Measurements from ENCODE around the gene CFDP1. TPM values are rescaled to one million over a fixed set of nuclear protein-coding genes. Genes with fewer than 3 reads are reported as not detected.

CFDP1 gene
- total RNA-seq, 2 donors from 2014 or later, result 33.6 to 34.7 TPM

DNA sequence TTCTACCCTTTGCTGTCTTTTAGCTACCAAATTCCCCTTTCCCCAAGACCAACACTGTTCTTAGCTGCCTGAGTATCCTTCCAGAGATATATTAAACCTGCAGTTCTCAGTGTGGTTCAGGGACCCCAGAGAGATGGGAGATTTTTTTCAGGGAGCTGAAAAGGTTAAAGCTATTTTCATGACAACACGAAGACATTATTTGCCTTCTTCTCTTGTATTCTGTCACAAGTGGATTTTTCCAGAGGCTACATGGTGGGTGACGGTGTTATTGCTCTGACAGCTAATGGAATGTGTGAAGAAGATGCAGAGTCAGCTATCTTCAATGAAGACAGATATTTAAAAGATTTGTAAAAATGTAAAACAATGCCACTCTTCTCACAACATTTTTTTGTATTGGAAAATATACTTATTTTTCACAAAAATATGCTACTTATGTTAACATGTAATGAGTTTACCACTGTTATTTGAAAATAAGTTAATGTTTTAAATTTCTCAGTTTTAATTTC, 69.0 kb downstream of the CFDP1 start:
- H3K4me3 Mint-ChIP-seq, result no peak overlapping the region
- peaks cover 3% of the 10 kb centered on the region for H3K4me1 Mint-ChIP-seq
- H3K9me3 ChIP-seq (ENCODE audit: control insufficient read depth, low read length, poor library complexity, severe bottlenecking), result no peaks in the 10 kb centered on the region
- DNase-seq (no peak), ATAC-seq (no peak)
- H3K36me3 Mint-ChIP-seq (ENCODE audit: low read depth), result peaks cover 8% of the 10 kb centered on the region
- no peak overlapping the region for H3K27ac Mint-ChIP-seq
- no peaks in the 10 kb centered on the region for H3K27me3 Mint-ChIP-seq

DNA sequence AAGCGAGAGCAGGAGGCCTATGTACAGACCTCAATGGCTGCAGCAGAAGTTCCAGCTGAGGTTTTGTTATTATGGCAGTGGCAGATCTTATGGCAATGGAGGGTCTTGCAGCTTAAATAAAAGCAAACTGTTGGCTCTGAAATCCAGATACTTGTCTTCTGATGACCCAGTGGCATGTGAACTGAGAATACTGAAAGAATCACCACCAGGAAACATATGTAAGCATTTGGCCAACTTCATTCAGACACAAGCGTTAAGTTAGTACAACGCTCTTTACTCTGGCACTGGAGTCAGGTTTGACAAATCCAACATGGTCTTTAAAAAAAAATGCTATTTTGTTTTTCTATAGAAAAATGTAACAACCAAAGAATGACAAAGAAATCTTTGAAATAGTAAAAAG, 70.5 kb downstream of the CFDP1 start:
- H3K27me3 Mint-ChIP-seq, result no peaks in the 10 kb centered on the region
- ATAC-seq (no peak), DNase-seq (no peak)
- no peak overlapping the region for H3K27ac Mint-ChIP-seq
- H3K4me3 Mint-ChIP-seq, result no peak overlapping the region
- H3K4me1 Mint-ChIP-seq, result peaks cover 3% of the 10 kb centered on the region
- H3K9me3 ChIP-seq (ENCODE audit: control insufficient read depth, low read length, poor library complexity, severe bottlenecking), result no peaks in the 10 kb centered on the region
- peaks cover 8% of the 10 kb centered on the region for H3K36me3 Mint-ChIP-seq (ENCODE audit: low read depth)

- no peak overlapping the region for H3K27ac Mint-ChIP-seq
- H3K4me1 Mint-ChIP-seq, result peaks cover 3% of the 10 kb centered on the region
- H3K4me3 Mint-ChIP-seq, result no peak overlapping the region
- DNase-seq (no peak), ATAC-seq (no peak)
- no peaks in the 10 kb centered on the region for H3K9me3 ChIP-seq (ENCODE audit: control insufficient read depth, low read length, poor library complexity, severe bottlenecking)
- peaks cover 8% of the 10 kb centered on the region for H3K36me3 Mint-ChIP-seq (ENCODE audit: low read depth)
- no peaks in the 10 kb centered on the region for H3K27me3 Mint-ChIP-seq
Measured at GRCh38 chr16:75361936-75362335, 71.4 kb downstream of the CFDP1 start.

DNA sequence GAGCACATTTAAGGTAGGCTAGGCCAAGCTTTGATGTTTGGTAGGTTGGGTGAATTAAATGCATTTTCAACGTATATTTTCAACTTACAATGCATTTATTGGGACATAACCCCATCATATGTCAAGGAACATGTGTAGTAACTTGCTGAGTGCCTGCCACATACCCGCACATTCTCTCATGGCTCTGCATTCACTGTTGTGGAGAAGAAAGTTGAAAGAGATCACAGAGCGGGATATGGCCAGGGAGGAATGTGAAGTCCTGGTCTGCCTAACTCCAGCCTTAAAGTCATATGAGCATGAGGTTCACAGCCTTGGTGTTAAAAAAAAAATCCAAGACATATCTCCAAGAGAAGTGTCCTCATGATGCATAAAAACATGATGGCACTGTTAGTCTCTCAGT, 79.1 kb downstream of the CFDP1 start:
- Mint-ChIP-seq H3K4me3 (no peak overlapping the region), H3K27me3 (no peaks in the 10 kb centered on the region), H3K36me3 (ENCODE audit: low read depth) (peaks cover 6% of the 10 kb centered on the region), H3K27ac (no peak overlapping the region), H3K4me1 (peaks cover 3% of the 10 kb centered on the region)
- no peak for ATAC-seq
- no peaks in the 10 kb centered on the region for H3K9me3 ChIP-seq (ENCODE audit: control insufficient read depth, low read length, poor library complexity, severe bottlenecking)
- DNase-seq, result no peak

GRCh38 chr16:75351183-75351582, 82.1 kb downstream of the CFDP1 start:
- peaks cover 3% of the 10 kb centered on the region for H3K4me1 Mint-ChIP-seq
- DNase-seq (no peak), ATAC-seq (no peak)
- no peaks in the 10 kb centered on the region for H3K9me3 ChIP-seq (ENCODE audit: control insufficient read depth, low read length, poor library complexity, severe bottlenecking)
- H3K4me3 Mint-ChIP-seq, result no peak overlapping the region
- H3K27ac Mint-ChIP-seq, result no peak overlapping the region
- H3K36me3 Mint-ChIP-seq (ENCODE audit: low read depth), result peaks cover 6% of the 10 kb centered on the region
- no peaks in the 10 kb centered on the region for H3K27me3 Mint-ChIP-seq

- Mint-ChIP-seq H3K4me3 (no peak overlapping the region), H3K27ac (no peak overlapping the region), H3K4me1 (peaks cover 10% of the 10 kb centered on the region), H3K36me3 (ENCODE audit: low read depth) (peaks cover 8% of the 10 kb centered on the region), H3K27me3 (no peaks in the 10 kb centered on the region)
- ATAC-seq (no peak), DNase-seq (no peak)
- no peaks in the 10 kb centered on the region for H3K9me3 ChIP-seq (ENCODE audit: control insufficient read depth, low read length, poor library complexity, severe bottlenecking)
Measured at GRCh38 chr16:75345711-75346110, 87.6 kb downstream of the CFDP1 start.

- peaks cover 8% of the 10 kb centered on the region for H3K36me3 Mint-ChIP-seq (ENCODE audit: low read depth)
- no peaks in the 10 kb centered on the region for H3K9me3 ChIP-seq (ENCODE audit: control insufficient read depth, low read length, poor library complexity, severe bottlenecking)
- H3K4me3 Mint-ChIP-seq, result no peak overlapping the region
- H3K27ac Mint-ChIP-seq, result no peak overlapping the region
- peaks cover 12% of the 10 kb centered on the region for H3K4me1 Mint-ChIP-seq
- ATAC-seq (no peak), DNase-seq (no peak)
- H3K27me3 Mint-ChIP-seq, result no peaks in the 10 kb centered on the region
Measured at GRCh38 chr16:75343941-75344340, 89.4 kb downstream of the CFDP1 start.

DNA sequence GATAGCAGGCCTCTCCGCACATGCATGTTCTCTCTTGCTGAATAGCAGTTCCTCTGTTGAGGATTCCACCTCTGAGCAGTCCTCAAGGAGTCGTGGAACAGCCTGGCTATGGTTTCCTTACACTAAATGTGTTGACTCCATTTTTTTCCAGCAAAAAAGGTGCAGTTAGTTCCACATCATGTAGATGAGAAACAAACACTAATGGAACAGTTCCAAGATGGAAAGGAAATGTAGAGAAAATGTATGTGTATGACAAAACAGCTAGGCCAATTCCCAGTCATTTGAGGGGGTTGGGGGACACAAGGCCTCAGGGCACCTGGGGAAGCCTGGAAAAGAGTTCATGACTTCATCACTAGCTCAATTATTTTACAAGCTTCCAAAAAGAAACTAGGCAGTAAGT, 90.0 kb downstream of the CFDP1 start:
- H3K4me3 Mint-ChIP-seq, result no peak overlapping the region
- peaks cover 12% of the 10 kb centered on the region for H3K4me1 Mint-ChIP-seq
- DNase-seq (no peak), ATAC-seq (no peak)
- H3K36me3 Mint-ChIP-seq (ENCODE audit: low read depth), result peaks cover 9% of the 10 kb centered on the region
- no peaks in the 10 kb centered on the region for H3K27me3 Mint-ChIP-seq
- no peak overlapping the region for H3K27ac Mint-ChIP-seq
- no peaks in the 10 kb centered on the region for H3K9me3 ChIP-seq (ENCODE audit: control insufficient read depth, low read length, poor library complexity, severe bottlenecking)

DNA sequence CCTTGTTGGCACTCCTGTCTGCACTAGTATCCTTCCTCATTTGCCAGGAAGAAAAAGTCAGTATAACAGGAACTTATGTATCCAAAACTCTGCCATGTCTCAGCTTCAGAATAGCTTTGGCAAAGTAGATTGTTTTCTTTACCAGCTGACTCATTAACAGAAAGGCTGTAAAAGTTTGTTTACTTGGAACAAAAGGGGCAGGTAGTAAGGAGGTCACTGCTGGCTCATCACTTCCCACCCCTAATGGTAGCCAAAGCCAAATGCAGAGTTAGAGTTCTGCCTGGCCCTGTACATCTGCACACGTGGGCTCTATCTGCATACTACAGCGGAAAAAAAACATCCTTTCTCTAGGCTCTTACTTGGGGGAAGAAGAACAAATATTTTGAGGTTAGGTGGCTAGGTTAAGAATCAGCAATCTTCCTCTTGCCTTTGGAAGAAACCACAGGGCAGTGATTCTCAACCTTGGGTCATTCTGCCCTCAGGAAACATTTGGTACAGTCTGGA, 90.9 kb downstream of the CFDP1 start:
- Mint-ChIP-seq H3K36me3 (ENCODE audit: low read depth) (peaks cover 9% of the 10 kb centered on the region), H3K27me3 (no peaks in the 10 kb centered on the region), H3K4me3 (no peak overlapping the region), H3K4me1 (peaks cover 12% of the 10 kb centered on the region), H3K27ac (no peak overlapping the region)
- no peaks in the 10 kb centered on the region for H3K9me3 ChIP-seq (ENCODE audit: control insufficient read depth, low read length, poor library complexity, severe bottlenecking)
- no peak for ATAC-seq
- no peak for DNase-seq

DNA sequence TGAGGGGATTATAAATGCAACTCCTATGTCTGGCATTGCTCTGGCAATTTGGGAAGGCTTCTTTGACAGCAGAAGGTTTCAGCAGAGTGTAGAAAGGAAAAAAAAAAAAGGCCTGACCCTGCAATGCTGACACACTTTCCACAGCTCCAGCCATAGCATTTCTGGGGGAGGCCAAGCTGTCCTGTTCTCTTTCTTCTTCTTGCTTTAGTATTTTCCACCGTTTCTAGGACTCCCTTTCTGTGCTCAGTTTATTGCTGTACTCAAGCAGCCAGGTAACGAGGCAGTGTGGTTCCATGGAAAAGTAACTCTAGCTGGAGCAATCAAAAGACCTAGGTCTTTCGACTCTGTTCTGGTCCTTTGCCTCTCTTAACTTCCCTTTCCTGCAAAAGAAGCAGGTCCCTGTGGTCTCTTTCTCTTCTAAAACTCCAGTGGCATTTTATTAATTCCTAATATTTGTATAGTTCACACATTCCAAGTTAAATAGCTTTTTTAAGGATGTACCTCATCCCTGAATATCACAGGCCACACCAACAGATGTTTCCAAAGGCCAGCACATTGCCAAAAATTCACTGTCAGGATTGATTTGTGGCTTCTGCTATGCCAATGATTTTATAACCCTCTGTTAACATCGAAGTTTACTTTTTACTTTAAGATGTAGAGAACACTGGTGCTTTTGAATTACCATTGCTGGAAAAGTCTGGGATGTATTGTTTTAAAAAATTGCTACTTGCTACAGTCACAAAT, 91.6 kb downstream of the CFDP1 start:
- H3K9me3 ChIP-seq (ENCODE audit: control insufficient read depth, low read length, poor library complexity, severe bottlenecking), result no peaks in the 10 kb centered on the region
- DNase-seq (no peak), ATAC-seq (no peak)
- Mint-ChIP-seq H3K27me3 (no peaks in the 10 kb centered on the region), H3K27ac (no peak overlapping the region), H3K36me3 (ENCODE audit: low read depth) (peaks cover 9% of the 10 kb centered on the region), H3K4me1 (peaks cover 12% of the 10 kb centered on the region), H3K4me3 (no peak overlapping the region)

GRCh38 chr16:75340741-75341491, 92.4 kb downstream of the CFDP1 start:
- H3K27me3 Mint-ChIP-seq, result no peaks in the 10 kb centered on the region
- H3K27ac Mint-ChIP-seq, result no peak overlapping the region
- DNase-seq, result no peak
- peaks cover 8% of the 10 kb centered on the region for H3K4me1 Mint-ChIP-seq
- ATAC-seq, result no peak
- no peaks in the 10 kb centered on the region for H3K9me3 ChIP-seq (ENCODE audit: control insufficient read depth, low read length, poor library complexity, severe bottlenecking)
- H3K36me3 Mint-ChIP-seq (ENCODE audit: low read depth), result peaks cover 8% of the 10 kb centered on the region
- no peak overlapping the region for H3K4me3 Mint-ChIP-seq

DNA sequence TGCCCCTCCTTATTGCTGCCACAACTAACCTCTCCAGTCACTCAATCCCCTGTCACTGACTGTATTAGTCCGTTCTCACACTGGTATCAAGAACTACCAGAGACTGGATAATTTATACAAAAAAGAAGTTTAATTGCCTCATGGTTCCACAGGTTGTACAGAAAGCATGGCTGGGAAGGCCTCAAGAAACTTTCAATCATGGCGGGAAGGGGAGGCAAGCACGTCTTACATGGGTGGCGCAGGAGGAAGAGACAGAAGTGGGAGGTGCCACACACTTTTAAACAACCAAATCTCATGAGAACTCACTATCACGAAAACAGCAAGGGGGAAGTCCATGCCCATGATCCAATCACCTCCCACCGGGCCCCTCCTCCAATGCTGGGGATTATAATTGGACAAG, 95.9 kb downstream of the CFDP1 start:
- DNase-seq, result no peak
- no peak for ATAC-seq
- Mint-ChIP-seq H3K36me3 (ENCODE audit: low read depth) (peaks cover 3% of the 10 kb centered on the region), H3K4me3 (no peak overlapping the region), H3K27ac (no peak overlapping the region), H3K4me1 (peaks cover 19% of the 10 kb centered on the region), H3K27me3 (no peaks in the 10 kb centered on the region)
- no peaks in the 10 kb centered on the region for H3K9me3 ChIP-seq (ENCODE audit: control insufficient read depth, low read length, poor library complexity, severe bottlenecking)

DNA sequence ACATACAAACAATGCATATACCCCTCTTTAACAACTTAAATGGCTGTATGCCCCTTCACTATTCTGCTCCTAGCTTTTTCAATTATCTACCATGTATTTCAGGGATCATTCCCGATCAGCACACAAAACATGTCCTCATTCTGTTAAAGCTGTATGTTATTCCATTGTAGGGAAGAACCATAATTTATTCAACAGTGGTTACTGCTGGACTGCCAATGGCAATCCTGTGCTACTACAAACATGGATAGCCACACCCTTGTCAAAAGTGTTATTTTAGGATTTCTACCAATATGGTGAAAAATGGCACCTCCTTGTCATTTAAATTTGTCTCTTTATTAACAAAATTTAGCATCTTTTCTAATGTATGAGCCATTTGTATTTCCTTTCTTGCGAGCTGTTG, 96.8 kb downstream of the CFDP1 start:
- H3K36me3 Mint-ChIP-seq (ENCODE audit: low read depth), result peaks cover 3% of the 10 kb centered on the region
- H3K27me3 Mint-ChIP-seq, result no peaks in the 10 kb centered on the region
- no peak for ATAC-seq
- peak overlapping the region; percentile 51 for H3K27ac Mint-ChIP-seq
- no peak overlapping the region for H3K4me3 Mint-ChIP-seq
- no peaks in the 10 kb centered on the region for H3K9me3 ChIP-seq (ENCODE audit: control insufficient read depth, low read length, poor library complexity, severe bottlenecking)
- no peak for DNase-seq
- H3K4me1 Mint-ChIP-seq, result peaks cover 19% of the 10 kb centered on the region
